GM12891 (cell line): ENCODE results near the gene MRPL33.

Source experiments
- DNase-seq: peaks from one replicate; pipeline ENCODE4 v3.0.0; 2011; ENCODE audit warnings: low spot score; ENCODE audit not compliant: insufficient read length
- FAIRE-seq: peaks from 2 replicates; lab custom pipeline; 2011; peaks lifted over from hg19 to GRCh38; lab: Jason Lieb, UNC
- PAX5 ChIP-seq: IDR thresholded peaks from 2 replicates; pipeline ENCODE4 v1.6.1; 2011; ENCODE audit warnings: low read length, moderate library complexity, mild to moderate bottlenecking; ENCODE audit not compliant: insufficient read depth, severe bottlenecking
- POLR2A ChIP-seq: IDR thresholded peaks from 2 replicates; pipeline ENCODE4 v1.6.1; 2011; ENCODE audit warnings: low read depth, low read length, control low read depth
- POLR2AphosphoS5 ChIP-seq: IDR thresholded peaks from 2 replicates; pipeline ENCODE4 v1.6.1; 2011; ENCODE audit warnings: low read depth, low read length, control low read depth
- POU2F2 ChIP-seq: IDR thresholded peaks from 2 replicates; pipeline ENCODE4 v1.6.1; 2011; ENCODE audit warnings: low read depth, mild to moderate bottlenecking, control low read depth, low read length, moderate library complexity
- SPI1 ChIP-seq: IDR thresholded peaks from 2 replicates; pipeline ENCODE4 v1.6.1; 2011; ENCODE audit warnings: low read depth, low read length, control low read depth
- TAF1 ChIP-seq: IDR thresholded peaks from 2 replicates; pipeline ENCODE4 v1.6.1; 2011; ENCODE audit warnings: low read depth, low read length, control low read depth

Gene MRPL33

DNA sequence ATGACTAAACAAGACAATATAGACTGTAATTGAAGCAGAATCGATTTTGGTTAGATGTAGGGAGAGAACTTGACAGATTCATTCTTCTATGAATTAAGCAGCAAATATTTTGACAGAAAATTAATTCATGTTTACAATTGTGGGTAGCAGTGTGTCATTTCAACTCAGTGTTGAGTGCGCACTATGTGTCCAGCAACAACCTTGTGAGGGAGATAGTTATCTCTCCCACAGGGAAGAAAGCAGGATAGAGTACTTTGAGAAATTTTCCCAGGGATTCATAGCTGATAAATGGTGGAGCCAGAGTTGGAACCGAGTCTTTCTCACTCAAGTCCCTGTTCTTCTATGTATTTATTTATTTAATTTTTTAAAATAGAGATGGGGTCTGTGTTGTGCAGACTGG lies 5.2 kb downstream of the MRPL33 start:
- FAIRE-seq = no peak

GRCh38 chr2:27779417-27780055 lies 8.0 kb downstream of the MRPL33 start:
- TF ChIP-seq PAX5 = no peak
- TF ChIP-seq POLR2AphosphoS5 = no peak
- TF ChIP-seq POU2F2 = no peak
- no peak for TF ChIP-seq POLR2A
- no peak for TF ChIP-seq TAF1
- no peak for FAIRE-seq
- DNase-seq = no peak

More for the DNA sequence above, 5.2 kb downstream of the MRPL33 start:
- TF ChIP-seq SPI1 (no peak), TAF1 (no peak), POU2F2 (no peak), POLR2A (no peak), POLR2AphosphoS5 (no peak), PAX5 (no peak)
- DNase-seq = no peak

GRCh38 chr2:27781496-27781895 lies 10.0 kb downstream of the MRPL33 start:
- TF ChIP-seq PAX5 (no peak), POLR2A (no peak), POU2F2 (no peak), TAF1 (no peak), SPI1 (no peak), POLR2AphosphoS5 (no peak)
- no peak for FAIRE-seq
- no peak for DNase-seq

GRCh38 chr2:27782701-27783100 lies 11.2 kb downstream of the MRPL33 start:
- DNase-seq (no peak), FAIRE-seq (no peak)
- TF ChIP-seq PAX5 (no peak), POLR2A (no peak)

DNA sequence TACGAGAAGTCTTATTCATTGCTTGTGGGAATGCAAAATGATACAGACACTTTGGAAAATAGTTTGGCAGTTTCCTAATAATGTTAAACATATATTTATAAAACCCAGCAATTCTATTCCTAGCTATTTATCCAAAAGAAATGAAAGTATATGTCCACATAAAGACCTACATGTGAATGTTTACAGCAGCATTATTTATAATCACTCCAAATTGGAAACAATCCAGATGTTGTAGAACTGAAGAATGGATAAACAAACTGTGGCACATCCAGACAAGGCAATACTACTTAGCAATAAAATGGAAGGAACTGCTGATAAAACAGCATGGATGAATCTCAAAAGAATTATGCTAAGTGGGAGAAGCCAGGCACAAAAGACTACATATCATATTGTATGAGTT lies 19.3 kb downstream of the MRPL33 start:
- TF ChIP-seq POLR2A = no peak
- TF ChIP-seq SPI1 = no peak
- no peak for TF ChIP-seq POU2F2
- no peak for TF ChIP-seq PAX5
- no peak for TF ChIP-seq TAF1
- no peak for DNase-seq
- FAIRE-seq = no peak

GRCh38 chr2:27792759-27793158 lies 21.2 kb downstream of the MRPL33 start:
- no peak for TF ChIP-seq POU2F2
- no peak for TF ChIP-seq TAF1
- TF ChIP-seq SPI1 = no peak
- no peak for TF ChIP-seq POLR2AphosphoS5
- TF ChIP-seq PAX5 = no peak
- no peak for TF ChIP-seq POLR2A
- DNase-seq (no peak), FAIRE-seq (no peak)

DNA sequence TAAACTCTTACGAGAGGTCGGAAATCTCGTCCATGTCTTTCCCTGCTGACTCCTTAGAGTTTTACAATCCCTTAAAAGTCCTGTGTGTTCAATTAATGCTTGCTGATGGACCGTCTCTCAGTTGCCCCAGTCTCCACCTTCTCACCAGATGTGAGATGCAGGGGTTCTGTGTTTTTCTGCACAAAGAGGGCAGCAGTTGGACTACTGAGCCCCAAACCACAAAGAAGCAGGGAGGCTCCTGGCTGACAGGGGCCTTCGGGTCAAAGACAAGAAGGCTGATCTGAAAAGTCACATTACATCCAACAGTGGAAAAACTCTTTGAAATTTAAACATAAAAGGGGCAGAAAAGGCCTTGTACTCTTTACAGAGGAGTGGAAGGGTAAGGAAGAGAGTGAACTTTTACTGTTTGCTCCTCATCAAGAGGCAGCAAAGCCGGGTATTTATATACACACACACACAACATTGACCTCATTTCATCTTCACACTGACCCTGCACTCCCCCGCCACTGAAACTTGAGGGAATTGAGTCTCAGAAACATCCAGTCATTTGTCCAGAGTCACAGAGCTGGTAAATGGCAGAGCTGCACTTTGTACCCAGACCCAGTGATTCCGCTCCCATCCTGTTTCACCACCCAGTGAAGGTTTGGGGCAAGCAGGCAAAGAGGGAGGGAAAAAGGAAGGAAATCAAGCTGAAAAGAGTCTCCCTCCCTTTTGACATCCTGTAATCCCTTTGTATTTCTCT lies 23.7 kb downstream of the MRPL33 start:
- TF ChIP-seq TAF1 (no peak), POU2F2 (no peak), SPI1 (no peak), PAX5 (no peak), POLR2A (no peak), POLR2AphosphoS5 (no peak)
- no peak for DNase-seq
- no peak for FAIRE-seq

DNA sequence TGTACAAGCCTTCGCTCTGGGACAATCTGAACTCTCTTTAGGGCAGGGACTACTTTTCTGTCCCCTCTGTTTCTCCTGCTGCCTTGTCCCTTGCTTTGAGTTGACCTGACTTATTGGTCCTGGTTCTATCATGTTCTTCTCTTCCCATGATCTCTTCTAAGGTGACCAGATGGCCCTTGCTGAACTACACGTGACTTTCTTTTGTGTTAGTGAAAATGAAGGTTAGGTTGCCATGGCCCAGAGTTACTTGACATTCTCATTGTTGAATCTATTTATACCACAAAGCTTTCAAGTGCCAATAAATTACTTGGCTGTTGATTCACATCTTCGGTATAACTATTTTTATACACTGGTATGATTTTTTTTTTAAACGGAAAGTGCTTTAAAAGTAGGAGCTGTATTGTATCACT lies 24.4 kb downstream of the MRPL33 start:
- TF ChIP-seq SPI1 (no peak), TAF1 (no peak), POU2F2 (no peak), POLR2AphosphoS5 (no peak), POLR2A (no peak), PAX5 (no peak)
- no peak for DNase-seq
- no peak for FAIRE-seq

DNA sequence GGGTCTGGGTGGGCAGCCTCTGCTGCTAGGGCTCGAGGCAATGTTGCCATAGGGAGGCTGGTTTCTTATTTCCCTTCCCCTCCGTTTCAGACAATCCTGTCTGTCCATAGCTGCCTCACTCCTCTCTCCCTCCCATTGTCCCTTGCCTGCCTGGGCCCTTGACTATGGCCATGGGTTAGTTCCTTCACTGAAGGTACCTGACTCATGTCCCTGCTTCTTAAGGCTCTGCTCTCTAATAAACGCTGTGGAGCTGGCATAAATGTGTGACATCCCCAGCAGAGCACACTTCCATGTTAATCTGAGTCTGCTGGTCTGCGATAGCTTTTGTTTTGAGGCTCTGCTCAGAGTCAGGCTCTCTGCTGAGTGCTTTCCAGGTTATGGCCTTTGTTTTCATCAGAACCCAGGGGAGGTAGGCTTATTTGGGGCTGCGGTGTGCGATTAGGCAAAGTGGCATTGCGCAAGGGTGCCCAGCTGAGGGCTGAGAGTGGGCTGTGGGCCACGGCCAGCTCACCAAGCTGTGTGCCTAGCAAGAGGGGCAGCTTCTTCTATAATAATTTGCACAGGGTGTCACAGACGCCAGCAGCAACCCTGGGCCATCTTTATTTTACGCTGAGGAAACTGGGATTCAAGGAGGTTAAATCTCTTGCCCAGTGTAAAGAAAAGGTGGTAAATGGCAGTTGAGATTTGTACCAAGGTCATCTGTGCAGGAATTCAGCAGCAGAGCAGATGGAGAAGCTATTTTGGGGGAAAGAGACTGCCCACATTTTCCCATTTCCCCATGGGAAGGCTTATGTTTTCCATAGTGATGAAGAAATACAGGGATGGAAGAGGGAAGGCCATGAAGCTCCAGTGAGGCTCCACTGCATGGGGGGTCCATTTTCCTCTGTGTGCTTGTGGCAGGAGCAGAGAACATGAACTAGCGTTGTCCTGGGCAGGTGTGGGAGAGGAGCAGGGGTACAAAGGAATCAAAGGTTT lies 25.6 kb downstream of the MRPL33 start:
- no peak for TF ChIP-seq SPI1
- TF ChIP-seq POLR2AphosphoS5 = no peak
- no peak for TF ChIP-seq TAF1
- TF ChIP-seq PAX5 = no peak
- TF ChIP-seq POU2F2 = no peak
- TF ChIP-seq POLR2A = no peak

More for the DNA sequence above, 25.6 kb downstream of the MRPL33 start:
- FAIRE-seq (no peak), DNase-seq (no peak)
